Activated naive CD8-positive, alpha-beta T cell treated with anti-CD3 and anti-CD28 coated beads, Interleukin-2, amount 50 U/mL, for 24 hours (primary cell): Measurements from ENCODE around the gene BCAS1.
"Not testable (repeated sequence)": the region's sequence is repeated elsewhere in the genome, so short reads cannot be mapped to it uniquely, and the experiment has no call there.

ENCODE experiments used
- ATAC-seq: fragments of 150-1000 bp; cut with Tn5 transposase; one replicate; pipeline ENCODE4 v1.10.0; 2021
- DNase-seq: peaks from one replicate; pipeline ENCODE4 v3.0.0; 2021
- H3K27ac Mint-ChIP-seq: one replicate; pipeline ENCODE4 v1.8.0; 2021; ENCODE audit warnings: mild to moderate bottlenecking, mixed read lengths
- H3K27me3 Mint-ChIP-seq: one replicate; pipeline ENCODE4 v1.8.0; 2021; ENCODE audit warnings: mixed read lengths
- H3K36me3 Mint-ChIP-seq: one replicate; pipeline ENCODE4 v1.8.0; 2021; ENCODE audit warnings: low read depth, mixed read lengths
- H3K4me1 Mint-ChIP-seq: one replicate; pipeline ENCODE4 v1.8.0; 2021; ENCODE audit warnings: mixed read lengths
- H3K4me3 Mint-ChIP-seq: one replicate; pipeline ENCODE4 v1.8.0; 2021; ENCODE audit warnings: mild to moderate bottlenecking, moderate library complexity, mixed read lengths
- H3K9me3 Mint-ChIP-seq: one replicate; pipeline ENCODE4 v1.8.0; 2021; ENCODE audit warnings: mixed read lengths

BCAS1 gene

DNA sequence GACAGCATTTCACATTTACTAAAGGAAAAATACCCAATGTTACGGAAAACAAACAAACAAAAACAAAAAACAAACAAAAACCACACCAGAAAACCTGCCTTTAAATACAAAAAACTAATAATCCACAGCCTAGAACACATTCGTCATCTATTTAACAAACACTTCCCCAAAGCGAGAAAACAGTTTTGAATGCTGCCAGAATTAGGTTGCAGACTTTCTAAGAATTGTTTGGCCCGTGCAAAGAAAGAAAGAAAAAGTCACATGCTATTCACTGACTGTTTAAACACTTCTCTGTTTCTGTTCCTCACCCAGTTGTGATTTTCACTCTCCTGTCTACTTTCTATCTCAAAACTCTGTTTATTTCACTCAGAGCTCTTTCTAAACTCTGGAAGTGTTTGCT lies 52.5 kb downstream of the BCAS1 start:
- Mint-ChIP-seq H3K4me1 (peaks cover 6% of the 10 kb centered on the region), H3K27ac (no peak overlapping the region), H3K9me3 (no peaks in the 10 kb centered on the region), H3K27me3 (peaks cover 10% of the 10 kb centered on the region), H3K36me3 (no peaks in the 10 kb centered on the region), H3K4me3 (no peak overlapping the region)
- no peak for DNase-seq
- ATAC-seq = no peak

- H3K9me3 Mint-ChIP-seq = no peaks in the 10 kb centered on the region
- ATAC-seq (no peak), DNase-seq (no peak)
- H3K27me3 Mint-ChIP-seq = peaks cover 10% of the 10 kb centered on the region
- no peak overlapping the region for H3K4me3 Mint-ChIP-seq
- no peak overlapping the region for H3K27ac Mint-ChIP-seq
- no peaks in the 10 kb centered on the region for H3K36me3 Mint-ChIP-seq
- H3K4me1 Mint-ChIP-seq = peaks cover 6% of the 10 kb centered on the region
Measured at GRCh38 chr20:54015496-54015895, 54.9 kb downstream of the BCAS1 start.

DNA sequence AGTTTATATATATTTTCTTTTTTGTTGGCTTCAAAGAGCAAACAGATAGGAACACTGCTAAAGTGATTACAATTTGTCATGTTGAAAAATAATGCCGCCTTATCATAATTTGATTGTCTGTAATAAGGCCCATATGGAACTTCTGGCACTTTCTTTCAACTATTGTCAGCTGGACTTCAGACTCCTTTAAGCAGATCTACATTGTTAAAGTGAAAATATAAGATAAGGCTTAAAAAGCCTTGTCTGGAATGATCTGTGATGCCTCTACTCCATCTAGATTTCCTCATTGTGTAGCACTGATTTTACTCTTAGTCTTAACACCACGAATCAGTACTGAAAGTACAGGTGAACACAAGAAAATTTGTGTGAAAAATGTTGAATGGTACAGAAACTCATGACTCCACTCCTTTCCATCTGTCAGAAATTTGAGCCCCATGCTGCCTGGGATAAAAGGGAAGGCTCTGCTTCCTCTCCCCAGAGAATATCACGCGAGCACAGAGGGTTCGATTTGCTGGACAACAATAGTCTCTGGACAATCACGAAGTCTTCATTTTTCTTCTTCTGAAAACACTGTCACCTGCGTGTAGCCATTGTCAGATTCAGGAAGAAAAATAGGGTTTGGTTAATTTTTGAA lies 56.0 kb downstream of the BCAS1 start:
- Mint-ChIP-seq H3K9me3 (no peaks in the 10 kb centered on the region), H3K27me3 (peaks cover 10% of the 10 kb centered on the region), H3K4me3 (no peak overlapping the region), H3K4me1 (peaks cover 6% of the 10 kb centered on the region), H3K27ac (no peak overlapping the region), H3K36me3 (no peaks in the 10 kb centered on the region)
- no peak for DNase-seq
- ATAC-seq = no peak

DNA sequence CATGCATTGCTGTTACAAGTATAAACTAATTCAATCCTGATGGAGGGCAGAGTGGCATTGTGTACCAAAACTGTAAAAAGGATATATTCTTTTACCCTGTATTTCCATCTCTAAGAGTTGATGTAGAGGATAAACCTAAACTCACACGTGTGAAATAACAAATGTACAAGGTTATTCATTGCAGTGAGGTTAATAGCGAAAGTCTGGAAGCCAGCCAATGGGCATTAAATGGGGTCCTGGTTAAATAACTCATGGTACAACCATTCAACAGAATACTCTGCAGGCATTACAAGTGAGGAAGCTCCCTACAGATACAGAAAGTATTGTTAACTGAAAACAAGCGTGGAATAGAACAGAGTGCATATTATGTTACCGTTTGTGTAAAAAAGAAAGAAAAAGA lies 56.9 kb downstream of the BCAS1 start:
- ATAC-seq = no peak
- no peak for DNase-seq
- Mint-ChIP-seq H3K27ac (no peak overlapping the region), H3K36me3 (no peaks in the 10 kb centered on the region), H3K4me1 (peaks cover 6% of the 10 kb centered on the region), H3K27me3 (peaks cover 11% of the 10 kb centered on the region), H3K4me3 (no peak overlapping the region), H3K9me3 (no peaks in the 10 kb centered on the region)

GRCh38 chr20:54011346-54011745 lies 59.0 kb downstream of the BCAS1 start:
- H3K4me3 Mint-ChIP-seq = no peak overlapping the region
- H3K4me1 Mint-ChIP-seq = no peaks in the 10 kb centered on the region
- no peaks in the 10 kb centered on the region for H3K9me3 Mint-ChIP-seq
- peaks cover 7% of the 10 kb centered on the region for H3K27me3 Mint-ChIP-seq
- ATAC-seq = no peak
- H3K27ac Mint-ChIP-seq = no peak overlapping the region
- H3K36me3 Mint-ChIP-seq = no peaks in the 10 kb centered on the region
- no peak for DNase-seq

- not testable (repeated sequence) for H3K27ac Mint-ChIP-seq, DNase-seq, H3K4me1 Mint-ChIP-seq, ATAC-seq, H3K36me3 Mint-ChIP-seq, H3K4me3 Mint-ChIP-seq
- Mint-ChIP-seq H3K27me3 (peaks cover 13% of the 10 kb centered on the region), H3K9me3 (peaks cover 16% of the 10 kb centered on the region)
Measured at GRCh38 chr20:54006216-54006615, 64.2 kb downstream of the BCAS1 start.

- Mint-ChIP-seq H3K27ac (no peak overlapping the region), H3K27me3 (peaks cover 13% of the 10 kb centered on the region), H3K36me3 (no peaks in the 10 kb centered on the region), H3K4me3 (no peak overlapping the region), H3K4me1 (peaks cover 5% of the 10 kb centered on the region), H3K9me3 (peaks cover 23% of the 10 kb centered on the region)
- no peak for ATAC-seq
- no peak for DNase-seq
Measured at GRCh38 chr20:54005524-54005923, 64.9 kb downstream of the BCAS1 start.

- peaks cover 13% of the 10 kb centered on the region for H3K27me3 Mint-ChIP-seq
- ATAC-seq (peak; percentile 63), DNase-seq (no peak)
- H3K27ac Mint-ChIP-seq = no peak overlapping the region
- peaks cover 5% of the 10 kb centered on the region for H3K4me1 Mint-ChIP-seq
- no peaks in the 10 kb centered on the region for H3K36me3 Mint-ChIP-seq
- H3K9me3 Mint-ChIP-seq = peaks cover 28% of the 10 kb centered on the region
- no peak overlapping the region for H3K4me3 Mint-ChIP-seq
Measured at GRCh38 chr20:54004445-54004844, 65.9 kb downstream of the BCAS1 start.

GRCh38 chr20:54002741-54003140 lies 67.7 kb downstream of the BCAS1 start:
- DNase-seq (no peak), ATAC-seq (no peak)
- Mint-ChIP-seq H3K27ac (no peak overlapping the region), H3K4me3 (no peak overlapping the region), H3K36me3 (no peaks in the 10 kb centered on the region), H3K9me3 (peaks cover 28% of the 10 kb centered on the region), H3K27me3 (peaks cover 12% of the 10 kb centered on the region), H3K4me1 (peaks cover 5% of the 10 kb centered on the region)

GRCh38 chr20:54002056-54002575 lies 68.3 kb downstream of the BCAS1 start:
- H3K4me1 Mint-ChIP-seq = peaks cover 5% of the 10 kb centered on the region
- no peak for ATAC-seq
- no peak for DNase-seq
- H3K36me3 Mint-ChIP-seq = no peaks in the 10 kb centered on the region
- H3K27me3 Mint-ChIP-seq = peaks cover 11% of the 10 kb centered on the region
- H3K9me3 Mint-ChIP-seq = peaks cover 28% of the 10 kb centered on the region
- no peak overlapping the region for H3K27ac Mint-ChIP-seq
- H3K4me3 Mint-ChIP-seq = no peak overlapping the region

DNA sequence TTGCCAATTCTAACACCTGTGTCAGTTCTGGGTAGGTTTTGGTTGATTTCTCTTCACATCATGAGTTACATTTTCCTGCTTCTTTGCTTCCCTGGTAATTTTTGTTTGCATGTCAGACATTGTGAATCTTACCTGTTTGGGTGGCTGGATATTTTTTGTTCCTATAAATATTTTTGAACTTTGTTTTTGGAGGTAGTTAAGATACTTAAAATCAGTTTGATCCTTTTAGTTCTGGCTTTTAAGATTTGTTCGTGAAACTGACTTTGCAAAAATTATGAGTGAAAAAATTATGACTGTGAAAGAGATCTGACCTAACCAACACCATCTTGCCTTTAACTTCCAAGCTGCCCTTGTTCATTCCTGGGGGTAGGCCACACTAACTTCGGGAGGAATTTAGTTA lies 69.5 kb downstream of the BCAS1 start:
- no peak overlapping the region for H3K27ac Mint-ChIP-seq
- H3K27me3 Mint-ChIP-seq = peaks cover 14% of the 10 kb centered on the region
- peaks cover 28% of the 10 kb centered on the region for H3K9me3 Mint-ChIP-seq
- H3K4me3 Mint-ChIP-seq = no peak overlapping the region
- peaks cover 5% of the 10 kb centered on the region for H3K4me1 Mint-ChIP-seq
- ATAC-seq (no peak), DNase-seq (no peak)
- no peaks in the 10 kb centered on the region for H3K36me3 Mint-ChIP-seq

DNA sequence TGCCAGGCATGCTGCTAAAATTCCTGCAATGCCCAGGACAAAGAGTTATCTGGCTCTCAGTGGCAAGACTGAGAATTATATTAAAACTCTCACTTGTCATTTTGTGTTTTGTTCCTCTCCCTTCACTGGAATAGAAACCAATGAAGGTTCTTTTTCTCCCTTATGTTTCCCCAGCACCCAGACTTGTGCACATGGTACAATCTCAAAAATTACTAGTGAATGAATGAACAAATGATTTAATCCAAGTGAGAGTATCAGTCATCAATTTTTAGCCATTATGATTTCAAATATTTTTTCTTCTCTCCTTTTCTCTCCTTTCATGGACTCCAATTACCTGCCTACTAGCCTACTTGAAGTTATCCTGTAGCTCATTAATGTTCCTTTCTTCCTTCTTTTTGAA lies 70.1 kb downstream of the BCAS1 start:
- H3K4me3 Mint-ChIP-seq = no peak overlapping the region

GRCh38 chr20:53999077-53999476 lies 71.3 kb downstream of the BCAS1 start:
- H3K27me3 Mint-ChIP-seq = peaks cover 10% of the 10 kb centered on the region
- no peaks in the 10 kb centered on the region for H3K36me3 Mint-ChIP-seq
- peaks cover under 1% of the 10 kb centered on the region for H3K4me1 Mint-ChIP-seq
- H3K9me3 Mint-ChIP-seq = peaks cover 28% of the 10 kb centered on the region
- no peak for DNase-seq
- no peak overlapping the region for H3K27ac Mint-ChIP-seq
- no peak for ATAC-seq
- H3K4me3 Mint-ChIP-seq = no peak overlapping the region

More for the DNA sequence above, 70.1 kb downstream of the BCAS1 start:
- Mint-ChIP-seq H3K27me3 (peaks cover 10% of the 10 kb centered on the region), H3K27ac (no peak overlapping the region), H3K36me3 (no peaks in the 10 kb centered on the region), H3K4me1 (peaks cover 5% of the 10 kb centered on the region), H3K9me3 (peaks cover 28% of the 10 kb centered on the region)
- ATAC-seq (no peak), DNase-seq (no peak)

DNA sequence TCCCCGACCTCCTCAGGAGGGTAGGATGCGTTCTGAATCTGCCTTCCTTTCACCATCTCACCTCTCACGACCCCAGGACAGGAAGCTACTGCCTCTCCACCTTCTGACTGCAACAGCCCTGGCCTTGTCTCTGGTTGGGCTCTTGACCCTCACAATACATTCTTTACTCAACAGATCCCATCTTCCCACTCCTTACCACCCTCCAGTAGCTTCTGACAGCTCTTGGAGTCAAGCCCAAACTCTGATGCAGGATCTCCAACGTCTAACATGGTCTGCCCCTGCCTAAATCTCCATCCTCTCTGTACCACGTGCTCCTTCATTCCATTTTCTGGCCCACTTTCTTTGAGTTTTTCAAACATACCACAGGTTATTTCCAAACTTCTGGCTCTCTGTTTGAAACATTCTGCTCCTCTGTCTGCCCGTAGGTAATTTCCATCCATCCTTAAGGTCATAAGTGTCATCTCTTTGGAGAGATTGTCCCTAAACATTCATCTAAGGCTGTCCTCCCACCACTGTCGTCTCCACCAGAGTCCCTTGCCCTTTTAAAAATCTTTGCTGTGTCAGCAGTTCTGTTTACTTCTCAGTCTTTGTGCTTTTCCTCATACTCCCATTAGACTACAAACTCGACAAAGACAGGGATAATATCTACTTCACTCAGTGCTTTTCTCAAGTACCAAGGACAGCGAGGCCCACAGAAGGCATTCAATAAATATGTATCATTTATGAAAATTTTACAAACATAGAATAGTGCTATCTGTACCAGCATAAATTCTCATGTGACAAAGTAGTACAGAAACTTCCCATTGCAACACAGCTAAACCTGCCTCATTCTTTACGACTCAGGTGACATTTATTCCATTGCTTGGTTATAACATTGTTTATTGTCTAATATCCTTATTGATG lies 73.6 kb downstream of the BCAS1 start:
- Mint-ChIP-seq H3K4me3 (no peak overlapping the region), H3K4me1 (peaks cover 4% of the 10 kb centered on the region), H3K27me3 (peaks cover 14% of the 10 kb centered on the region), H3K36me3 (no peaks in the 10 kb centered on the region), H3K9me3 (peaks cover 18% of the 10 kb centered on the region), H3K27ac (no peak overlapping the region)
- ATAC-seq (no peak), DNase-seq (no peak)

- H3K4me1 Mint-ChIP-seq = peaks cover 4% of the 10 kb centered on the region
- no peaks in the 10 kb centered on the region for H3K36me3 Mint-ChIP-seq
- H3K4me3 Mint-ChIP-seq = no peak overlapping the region
- no peak for DNase-seq
- peaks cover 9% of the 10 kb centered on the region for H3K9me3 Mint-ChIP-seq
- ATAC-seq = no peak
- no peak overlapping the region for H3K27ac Mint-ChIP-seq
- H3K27me3 Mint-ChIP-seq = peaks cover 14% of the 10 kb centered on the region
Measured at GRCh38 chr20:53995949-53996348, 74.4 kb downstream of the BCAS1 start.
